ENCODE measurements around the gene IDUA.

IDUA gene

GRCh38 chr4:1040344-1041146, 53.7 kb downstream of the IDUA start:
- Histone ChIP-seq H3K9ac (ENCODE audit: low read length) (no peak overlapping the region), H3K79me2 (ENCODE audit: low read length) (no peaks in the 10 kb centered on the region), H3K4me3 (ENCODE audit: low read length) (no peak overlapping the region), H3K27me3 (ENCODE audit: low read depth, low read length) (no peaks in the 10 kb centered on the region), H2AFZ (ENCODE audit: low read depth, low read length) (no peak overlapping the region), H3K27ac (ENCODE audit: low read length) (no peak overlapping the region), H3K4me2 (ENCODE audit: low read length) (no peak overlapping the region), H4K20me1 (ENCODE audit: insufficient read depth, low read length) (no peaks in the 10 kb centered on the region), H3K36me3 (replicated peaks; ENCODE audit: low read depth, low read length) (no peaks in the 10 kb centered on the region), H3K4me1 (ENCODE audit: low read length) (no peaks in the 10 kb centered on the region), H3K9me3 (ENCODE audit: insufficient read depth, low read length) (no peaks in the 10 kb centered on the region)
- TF ChIP-seq, protein P1, sequence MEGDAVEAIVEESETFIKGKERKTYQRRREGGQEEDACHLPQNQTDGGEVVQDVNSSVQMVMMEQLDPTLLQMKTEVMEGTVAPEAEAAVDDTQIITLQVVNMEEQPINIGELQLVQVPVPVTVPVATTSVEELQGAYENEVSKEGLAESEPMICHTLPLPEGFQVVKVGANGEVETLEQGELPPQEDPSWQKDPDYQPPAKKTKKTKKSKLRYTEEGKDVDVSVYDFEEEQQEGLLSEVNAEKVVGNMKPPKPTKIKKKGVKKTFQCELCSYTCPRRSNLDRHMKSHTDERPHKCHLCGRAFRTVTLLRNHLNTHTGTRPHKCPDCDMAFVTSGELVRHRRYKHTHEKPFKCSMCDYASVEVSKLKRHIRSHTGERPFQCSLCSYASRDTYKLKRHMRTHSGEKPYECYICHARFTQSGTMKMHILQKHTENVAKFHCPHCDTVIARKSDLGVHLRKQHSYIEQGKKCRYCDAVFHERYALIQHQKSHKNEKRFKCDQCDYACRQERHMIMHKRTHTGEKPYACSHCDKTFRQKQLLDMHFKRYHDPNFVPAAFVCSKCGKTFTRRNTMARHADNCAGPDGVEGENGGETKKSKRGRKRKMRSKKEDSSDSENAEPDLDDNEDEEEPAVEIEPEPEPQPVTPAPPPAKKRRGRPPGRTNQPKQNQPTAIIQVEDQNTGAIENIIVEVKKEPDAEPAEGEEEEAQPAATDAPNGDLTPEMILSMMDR (IDR thresholded peaks at IDR 0.05; ENCODE audit: low read depth, low read length): no peak
- TF ChIP-seq EZH2phosphoT487 (IDR thresholded peaks at IDR 0.05; ENCODE audit: low read depth): no peak

DNA sequence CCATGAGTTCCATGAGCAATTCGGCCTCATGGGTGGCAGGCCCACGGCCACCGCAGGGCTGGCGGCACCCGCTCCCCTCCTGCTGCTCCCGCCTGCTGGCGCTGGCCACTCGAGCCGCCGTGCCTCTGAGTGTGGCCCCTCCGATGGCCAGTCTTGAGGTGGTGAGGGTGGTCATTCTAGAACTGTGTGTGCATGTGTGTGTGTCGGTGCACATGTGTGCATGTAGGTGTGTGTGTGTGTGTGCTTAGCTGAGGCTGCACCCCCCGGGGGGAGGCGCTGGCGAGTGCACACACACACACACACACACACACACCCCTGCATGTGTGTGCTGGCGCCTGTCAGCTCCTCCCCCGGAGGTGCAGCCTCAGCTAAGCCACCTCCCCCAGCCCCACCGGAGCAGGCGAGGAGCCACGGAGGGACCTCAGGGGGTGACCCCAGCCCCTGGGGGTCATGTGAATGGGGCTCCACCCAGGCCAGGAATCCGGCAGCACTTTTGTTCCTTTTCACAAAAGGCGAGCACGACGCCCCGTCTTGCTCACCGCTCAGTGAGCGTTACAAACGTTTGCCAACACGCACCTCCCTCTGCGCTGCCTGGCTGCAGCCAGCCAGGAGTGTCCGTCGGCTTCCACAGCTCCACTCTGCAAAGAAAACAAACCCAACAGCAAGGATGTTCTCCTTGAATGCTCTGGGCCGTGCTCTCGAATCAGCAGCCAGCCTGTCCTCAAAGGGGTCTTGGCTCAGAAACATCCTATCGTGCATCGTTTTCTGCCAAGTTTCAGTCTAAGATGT, 54.5 kb downstream of the IDUA start:
- H3K36me3 ChIP-seq (replicated peaks; ENCODE audit: low read depth, low read length): no peaks in the 10 kb centered on the region
- H3K4me1 ChIP-seq (ENCODE audit: low read length): no peaks in the 10 kb centered on the region
- no peak for TF ChIP-seq EZH2phosphoT487 (IDR thresholded peaks at IDR 0.05; ENCODE audit: low read depth)
- TF ChIP-seq, protein P1 (IDR thresholded peaks at IDR 0.05; ENCODE audit: low read depth, low read length): no peak
- H3K27me3 ChIP-seq (ENCODE audit: low read depth, low read length): no peaks in the 10 kb centered on the region
- H2AFZ ChIP-seq (ENCODE audit: low read depth, low read length): no peak overlapping the region
- H3K4me2 ChIP-seq (ENCODE audit: low read length): no peak overlapping the region
- H3K9me3 ChIP-seq (ENCODE audit: insufficient read depth, low read length): no peaks in the 10 kb centered on the region
- H3K9ac ChIP-seq (ENCODE audit: low read length): no peak overlapping the region
- H3K4me3 ChIP-seq (ENCODE audit: low read length): no peak overlapping the region
- H3K27ac ChIP-seq (ENCODE audit: low read length): no peak overlapping the region
- H3K79me2 ChIP-seq (ENCODE audit: low read length): no peaks in the 10 kb centered on the region
- no peaks in the 10 kb centered on the region for H4K20me1 ChIP-seq (ENCODE audit: insufficient read depth, low read length)

GRCh38 chr4:1041936-1042330, 55.1 kb downstream of the IDUA start:
- TF ChIP-seq, protein P1 (IDR thresholded peaks at IDR 0.05; ENCODE audit: low read depth, low read length): no peak
- no peak for TF ChIP-seq EZH2phosphoT487 (IDR thresholded peaks at IDR 0.05; ENCODE audit: low read depth)
- H3K4me3 ChIP-seq (ENCODE audit: low read length): no peak overlapping the region

GRCh38 chr4:1042352-1043055, 55.7 kb downstream of the IDUA start:
- no peak for TF ChIP-seq EZH2phosphoT487 (IDR thresholded peaks at IDR 0.05; ENCODE audit: low read depth)
- TF ChIP-seq, protein P1 (IDR thresholded peaks at IDR 0.05; ENCODE audit: low read depth, low read length): no peak
- no peaks in the 10 kb centered on the region for H3K27me3 ChIP-seq (ENCODE audit: low read depth, low read length)
- H3K36me3 ChIP-seq (replicated peaks; ENCODE audit: low read depth, low read length): no peaks in the 10 kb centered on the region
- no peaks in the 10 kb centered on the region for H3K4me1 ChIP-seq (ENCODE audit: low read length)
- H4K20me1 ChIP-seq (ENCODE audit: insufficient read depth, low read length): no peaks in the 10 kb centered on the region
- H3K9me3 ChIP-seq (ENCODE audit: insufficient read depth, low read length): no peaks in the 10 kb centered on the region
- no peak overlapping the region for H3K9ac ChIP-seq (ENCODE audit: low read length)
- H3K79me2 ChIP-seq (ENCODE audit: low read length): no peaks in the 10 kb centered on the region
- H3K4me3 ChIP-seq (ENCODE audit: low read length): no peak overlapping the region
- no peak overlapping the region for H2AFZ ChIP-seq (ENCODE audit: low read depth, low read length)
- H3K4me2 ChIP-seq (ENCODE audit: low read length): no peak overlapping the region
- H3K27ac ChIP-seq (ENCODE audit: low read length): no peak overlapping the region

More at GRCh38 chr4:1041936-1042330, 55.1 kb downstream of the IDUA start:
- no peaks in the 10 kb centered on the region for H3K27me3 ChIP-seq (ENCODE audit: low read depth, low read length)
- H2AFZ ChIP-seq (ENCODE audit: low read depth, low read length): no peak overlapping the region
- H3K4me1 ChIP-seq (ENCODE audit: low read length): no peaks in the 10 kb centered on the region
- H4K20me1 ChIP-seq (ENCODE audit: insufficient read depth, low read length): no peaks in the 10 kb centered on the region
- H3K9ac ChIP-seq (ENCODE audit: low read length): no peak overlapping the region
- H3K79me2 ChIP-seq (ENCODE audit: low read length): no peaks in the 10 kb centered on the region
- no peaks in the 10 kb centered on the region for H3K36me3 ChIP-seq (replicated peaks; ENCODE audit: low read depth, low read length)
- H3K27ac ChIP-seq (ENCODE audit: low read length): no peak overlapping the region
- no peak overlapping the region for H3K4me2 ChIP-seq (ENCODE audit: low read length)
- H3K9me3 ChIP-seq (ENCODE audit: insufficient read depth, low read length): no peaks in the 10 kb centered on the region

Data from OCI-LY3 (cell line).